ENCODE data around the gene HDGFL3. TPM values are rescaled to one million over a fixed set of nuclear protein-coding genes. Genes with fewer than 3 reads are reported as not detected.

The HDGFL3 gene
- total and polyA plus RNA-seq, 4 donors, result 7.3 to 41.0 (median 19.7) TPM

- Histone ChIP-seq H3K4me3 (no peak overlapping the region), H3K9me3 (ENCODE audit: control insufficient read depth in 4 of 4, insufficient read depth in 3 of 4, low read length in 3 of 4) (no peaks in the 10 kb centered on the region), H3K9ac (ENCODE audit: insufficient read depth in 1 of 2, low read length in 2 of 2) (no peak overlapping the region), H3K27me3 (ENCODE audit: control insufficient read depth in 3 of 3, insufficient read depth in 3 of 3, low read length in 2 of 3) (no peaks in the 10 kb centered on the region), H3K36me3 (ENCODE audit: control insufficient read depth in 4 of 4, insufficient read depth in 4 of 4, low read length in 4 of 4) (peaks cover 0 to 11% (median 2%) of the 10 kb centered on the region in 4 donors), H3K4me1 (ENCODE audit: control insufficient read depth in 5 of 5, insufficient read depth in 5 of 5, low read length in 5 of 5) (no peaks in the 10 kb centered on the region), H3K27ac (ENCODE audit: low read depth in 1 of 2, low read length in 1 of 2) (no peak overlapping the region)
- TF ChIP-seq CTCF (IDR thresholded peaks at IDR 0.05; ENCODE audit: control extremely low read depth, extremely low read depth), result no peak
- 80 to 90% methylated on average over 4 of the region's 4 CpGs for WGBS, 2 donors
- DNase-seq, result no peak
- ATAC-seq (ENCODE audit: insufficient read depth, low FRiP score), result no peak
Observed at GRCh38 chr15:83132861-83133523, 74.6 kb downstream of the HDGFL3 start.

DNA sequence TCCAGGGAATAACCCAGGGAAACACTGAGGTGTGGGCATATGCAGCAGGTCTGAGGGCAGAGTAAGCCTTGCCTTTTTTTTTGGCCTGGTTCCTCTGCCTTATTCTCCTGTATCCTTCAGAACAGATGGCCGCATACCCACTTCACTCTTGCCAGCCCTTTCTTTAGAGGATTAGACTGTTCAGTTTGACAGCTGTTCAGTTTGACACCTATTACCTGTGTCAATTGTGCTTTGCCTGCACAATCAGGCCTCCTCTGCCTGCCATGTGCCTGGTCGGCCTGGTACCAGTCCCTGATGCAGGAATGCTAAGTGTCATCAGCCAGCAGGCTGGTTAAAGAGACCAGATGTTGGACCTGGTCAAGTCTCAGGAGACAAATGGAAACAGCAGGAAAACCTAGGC is 77.8 kb downstream of the HDGFL3 start:
- Histone ChIP-seq H3K9me3 (ENCODE audit: control insufficient read depth in 4 of 4, insufficient read depth in 3 of 4, low read length in 3 of 4) (no peaks in the 10 kb centered on the region), H3K36me3 (ENCODE audit: control insufficient read depth in 4 of 4, insufficient read depth in 4 of 4, low read length in 4 of 4) (peaks cover 0 to 8% (median 2%) of the 10 kb centered on the region in 4 donors), H3K27ac (ENCODE audit: low read depth in 1 of 2, low read length in 1 of 2) (no peak overlapping the region), H3K27me3 (ENCODE audit: control insufficient read depth in 3 of 3, insufficient read depth in 3 of 3, low read length in 2 of 3) (no peaks in the 10 kb centered on the region), H3K4me1 (ENCODE audit: control insufficient read depth in 5 of 5, insufficient read depth in 5 of 5, low read length in 5 of 5) (no peaks in the 10 kb centered on the region), H3K4me3 (no peak overlapping the region), H3K9ac (ENCODE audit: insufficient read depth in 1 of 2, low read length in 2 of 2) (no peak overlapping the region)
- no peak for TF ChIP-seq CTCF (IDR thresholded peaks at IDR 0.05; ENCODE audit: control extremely low read depth, extremely low read depth)
- ATAC-seq (ENCODE audit: insufficient read depth, low FRiP score), result no peak
- DNase-seq, result no peak
- WGBS, 2 donors, result 95% methylated on average over 2 of the region's 2 CpGs

GRCh38 chr15:83127547-83128150 is 80.0 kb downstream of the HDGFL3 start:
- 55 to 78% methylated on average over 3 of the region's 3 CpGs for WGBS, 2 donors
- H3K27me3 ChIP-seq (ENCODE audit: control insufficient read depth in 3 of 3, insufficient read depth in 3 of 3, low read length in 2 of 3), result no peaks in the 10 kb centered on the region
- peaks cover 0 to 5% (median 2%) of the 10 kb centered on the region in 4 donors for H3K36me3 ChIP-seq (ENCODE audit: control insufficient read depth in 4 of 4, insufficient read depth in 4 of 4, low read length in 4 of 4)
- no peak for ATAC-seq (ENCODE audit: insufficient read depth, low FRiP score)
- no peak for TF ChIP-seq CTCF (IDR thresholded peaks at IDR 0.05; ENCODE audit: control extremely low read depth, extremely low read depth)
- H3K27ac ChIP-seq (ENCODE audit: low read depth in 1 of 2, low read length in 1 of 2), result no peak overlapping the region
- peak in 2 of 3 donors; percentile 11 to 20 for DNase-seq
- no peaks in the 10 kb centered on the region for H3K9me3 ChIP-seq (ENCODE audit: control insufficient read depth in 4 of 4, insufficient read depth in 3 of 4, low read length in 3 of 4)
- no peaks in the 10 kb centered on the region for H3K4me1 ChIP-seq (ENCODE audit: control insufficient read depth in 5 of 5, insufficient read depth in 5 of 5, low read length in 5 of 5)
- H3K9ac ChIP-seq (ENCODE audit: insufficient read depth in 1 of 2, low read length in 2 of 2), result no peak overlapping the region
- no peak overlapping the region for H3K4me3 ChIP-seq

Data from lung (tissue), 12 donors.